GM15510 (cell line): ENCODE results near the gene TNIP2.

ENCODE experiments used
- POLR2A ChIP-seq: IDR thresholded peaks from 3 replicates; pipeline ENCODE4 v1.6.1; 2011; ENCODE audit warnings: borderline replicate concordance; ENCODE audit not compliant: insufficient read length; ENCODE audit errors: extremely low read depth

The TNIP2 gene

GRCh38 chr4:2695346-2696060, 60.6 kb downstream of the TNIP2 start:
- TF ChIP-seq POLR2A = no peak

GRCh38 chr4:2694691-2695090, 61.4 kb downstream of the TNIP2 start:
- no peak for TF ChIP-seq POLR2A

GRCh38 chr4:2691952-2692435, 64.1 kb downstream of the TNIP2 start:
- no peak for TF ChIP-seq POLR2A
